VCaP (cell line): ENCODE measurements around the gene PRKAB1.

ENCODE experiments used
- H3K27ac ChIP-seq: fragments of 450-650 bp; 2 replicates; pipeline ENCODE4 v1.5.1; 2017
- CTCF ChIP-seq: fragments of 450-650 bp; conservative IDR thresholded peaks from 2 replicates; pipeline ENCODE4 v1.5.1; 2017; ENCODE audit warnings: mild to moderate bottlenecking, moderate library complexity

PRKAB1 gene

GRCh38 chr12:119686355-119686754 lies 18.4 kb downstream of the PRKAB1 start:
- TF ChIP-seq CTCF: no peak

GRCh38 chr12:119686776-119687175 lies 18.8 kb downstream of the PRKAB1 start:
- TF ChIP-seq CTCF: no peak
- H3K27ac ChIP-seq: peak overlapping the region; percentile 71

More at GRCh38 chr12:119686355-119686754, 18.4 kb downstream of the PRKAB1 start:
- H3K27ac ChIP-seq: peak overlapping the region; percentile 71

GRCh38 chr12:119687406-119687805 lies 19.5 kb downstream of the PRKAB1 start:
- H3K27ac ChIP-seq: no peak overlapping the region
- no peak for TF ChIP-seq CTCF

GRCh38 chr12:119687879-119688278 lies 19.9 kb downstream of the PRKAB1 start:
- H3K27ac ChIP-seq: no peak overlapping the region
- no peak for TF ChIP-seq CTCF

GRCh38 chr12:119689935-119690500 lies 22.1 kb downstream of the PRKAB1 start:
- TF ChIP-seq CTCF: no peak
- peak overlapping the region; percentile 82; the same call in 1 of the 2 replicates for H3K27ac ChIP-seq

GRCh38 chr12:119691202-119691810 lies 23.4 kb downstream of the PRKAB1 start:
- no peak for TF ChIP-seq CTCF
- peak overlapping the region; percentile 82 for H3K27ac ChIP-seq

GRCh38 chr12:119692410-119692809 lies 24.5 kb downstream of the PRKAB1 start:
- no peak for TF ChIP-seq CTCF
- H3K27ac ChIP-seq: peak overlapping the region; percentile 82
